T-cell (primary cell): Measurements from ENCODE around the gene TMCO4. TPM values are rescaled to one million over a fixed set of nuclear protein-coding genes. Genes with fewer than 3 reads are reported as not detected.

Experiments used
- ATAC-seq, 4 experiments: fragments of 200-7000 bp in 3 of 4; fragments of 150-1000 bp in 1 of 4; cut with Tn5 transposase; replicated peaks in 1 of 4; 1 replicate in 3 of 4; 2 replicates in 1 of 4; pipeline ENCODE4 v1.10.0; 2021; ENCODE audit warnings: moderate library complexity in 3 of 4, mild to moderate bottlenecking in 2 of 4, moderate number of reproducible peaks in 1 of 4
- CTCF ChIA-PET, 2 donors: fragments of 300-600 bp; sonication (Branson Sonifier 250); formaldehyde crosslinking; loops; one replicate each; lab custom pipeline; 2022; ENCODE audit warnings: antibody characterized with exemption in 2 of 2; lab: Charles Lee
- POLR2A ChIA-PET, 2 donors: fragments of 300-600 bp; sonication (Branson Sonifier 250); formaldehyde crosslinking; loops; one replicate each; lab custom pipeline; 2022; ENCODE audit warnings: antibody characterized with exemption in 2 of 2; lab: Charles Lee
- DNase-seq, 35 experiments: peaks; one replicate each; pipeline versions ENCODE4 v3.0.0 to v3.0.0-alpha.2; 2013 to 2023
- H3K27ac ChIP-seq: one replicate; pipeline ENCODE4 v1.5.1; 2013; ENCODE audit warnings: low read length
- H3K27me3 ChIP-seq, 2 experiments: replicated peaks in 1 of 2; 1 replicate in 1 of 2; 2 replicates in 1 of 2; pipeline versions ENCODE4 v1.6.1 to v1.7.0; 2013; ENCODE audit warnings: low read length in 1 of 2, mixed read lengths in 1 of 2; ENCODE audit not compliant: control insufficient read depth in 2 of 2, insufficient read depth in 2 of 2; ENCODE audit errors: extremely low read depth in 1 of 2
- H3K36me3 ChIP-seq, 2 donors: 1 replicate in 1 of 2; 2 replicates in 1 of 2; pipeline versions ENCODE4 v1.6.1 to v1.7.0; 2013; ENCODE audit warnings: low read length in 1 of 2; ENCODE audit not compliant: control insufficient read depth in 2 of 2, insufficient read depth in 1 of 2; ENCODE audit errors: extremely low read depth in 1 of 2
- H3K4me1 ChIP-seq, 2 experiments: 1 replicate in 1 of 2; 2 replicates in 1 of 2; pipeline versions ENCODE4 v1.6.1 to v1.7.0; 2013; ENCODE audit warnings: low read length in 2 of 2, mixed read lengths in 1 of 2; ENCODE audit not compliant: insufficient read depth in 2 of 2, control insufficient read depth in 1 of 2; ENCODE audit errors: extremely low read depth in 1 of 2
- H3K4me3 ChIP-seq, 2 donors: 1 replicate in 1 of 2; 2 replicates in 1 of 2; pipeline versions ENCODE4 v1.5.1 to v1.7.0; 2013; ENCODE audit warnings: mild to moderate bottlenecking in 2 of 2, low read length in 1 of 2, moderate library complexity in 1 of 2; ENCODE audit not compliant: control insufficient read depth in 1 of 2; ENCODE audit errors: extremely low read depth in 1 of 2
- H3K9me3 ChIP-seq: 2 replicates; pipeline ENCODE4 v1.7.0; 2013
- H3K27ac Mint-ChIP-seq, 2 donors: one replicate each; pipeline ENCODE4 v1.8.0; 2020 to 2021; ENCODE audit warnings: mild to moderate bottlenecking in 2 of 2, mixed read lengths in 2 of 2
- H3K27me3 Mint-ChIP-seq, 2 donors: one replicate each; pipeline ENCODE4 v1.8.0; 2021 to 2022; ENCODE audit warnings: mixed read lengths in 2 of 2
- H3K36me3 Mint-ChIP-seq: one replicate; pipeline ENCODE4 v1.8.0; 2021; ENCODE audit warnings: mixed read lengths
- H3K4me1 Mint-ChIP-seq, 3 donors: one replicate each; pipeline ENCODE4 v1.8.0; 2020 to 2022; ENCODE audit warnings: mixed read lengths in 3 of 3, mild to moderate bottlenecking in 1 of 3
- H3K4me3 Mint-ChIP-seq, 3 donors: one replicate each; pipeline ENCODE4 v1.8.0; 2020 to 2022; ENCODE audit warnings: mild to moderate bottlenecking in 3 of 3, mixed read lengths in 3 of 3, moderate library complexity in 3 of 3
- H3K9me3 Mint-ChIP-seq, 3 donors: one replicate each; pipeline ENCODE4 v1.8.0; 2020 to 2022; ENCODE audit warnings: mixed read lengths in 3 of 3
- WGBS: methylation state at CpG from one replicate; pipeline ENCODE4 v1.1.5; 2013; ENCODE audit warnings: missing lambda C conversion rate; ENCODE audit not compliant: insufficient coverage; 5-methylcytosine and 5-hydroxymethylcytosine counted together
- total RNA-seq, 35 experiments: library from RNA in 6 of 35; stranded (reverse) in 6 of 35; fragments of 120-200 nt in 1 of 35; gene quantifications; one replicate each; pipeline versions ENCODE4 v1.2.1 to v1.2.4 and lab custom pipeline; 2013 to 2026

TMCO4 gene
- total RNA-seq, 5 donors from 2014 or later (not counting 1 experiment from before 2014, with no cell fraction given) = 17.2 to 29.2 (median 22.3) TPM

DNA sequence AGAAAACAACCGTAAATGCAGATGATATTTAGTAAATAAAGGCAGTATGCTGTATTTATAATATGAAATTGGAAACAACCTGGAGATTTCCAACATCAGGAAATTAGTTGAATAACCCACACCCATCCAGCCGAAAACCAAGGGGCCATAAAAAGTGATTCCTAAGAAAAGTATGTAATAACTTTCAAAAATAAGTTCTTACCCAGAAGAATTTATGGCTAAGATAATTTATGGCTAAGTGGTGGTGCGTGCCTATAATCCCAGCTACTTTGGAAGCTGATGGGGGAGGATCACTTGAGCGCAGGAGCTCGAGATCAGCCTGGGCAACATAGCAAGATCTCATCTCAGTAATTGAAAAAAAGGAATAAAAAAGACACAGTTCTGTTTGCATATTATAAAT, 43.2 kb downstream of the TMCO4 start:
- no peaks in the 10 kb centered on the region for H3K9me3 ChIP-seq
- POLR2A ChIA-PET = no interaction called here
- no CpG with 5 or more reads among the region's 5 CpGs for WGBS
- H3K4me1 Mint-ChIP-seq = no peaks in the 10 kb centered on the region
- H3K4me1 ChIP-seq = no peaks in the 10 kb centered on the region
- no peaks in the 10 kb centered on the region for H3K27me3 Mint-ChIP-seq
- peaks cover 49% of the 10 kb centered on the region for H3K36me3 Mint-ChIP-seq
- no peak overlapping the region for H3K27ac ChIP-seq
- CTCF ChIA-PET = no interaction called here
- ATAC-seq (no peak), DNase-seq (no peak)
- no peak overlapping the region for H3K4me3 Mint-ChIP-seq
- no peaks in the 10 kb centered on the region for H3K27me3 ChIP-seq
- no peaks in the 10 kb centered on the region for H3K9me3 Mint-ChIP-seq
- H3K27ac Mint-ChIP-seq = no peak overlapping the region
- H3K36me3 ChIP-seq = peaks cover 0 to 24% of the 10 kb centered on the region in 2 donors
- no peak overlapping the region for H3K4me3 ChIP-seq

DNA sequence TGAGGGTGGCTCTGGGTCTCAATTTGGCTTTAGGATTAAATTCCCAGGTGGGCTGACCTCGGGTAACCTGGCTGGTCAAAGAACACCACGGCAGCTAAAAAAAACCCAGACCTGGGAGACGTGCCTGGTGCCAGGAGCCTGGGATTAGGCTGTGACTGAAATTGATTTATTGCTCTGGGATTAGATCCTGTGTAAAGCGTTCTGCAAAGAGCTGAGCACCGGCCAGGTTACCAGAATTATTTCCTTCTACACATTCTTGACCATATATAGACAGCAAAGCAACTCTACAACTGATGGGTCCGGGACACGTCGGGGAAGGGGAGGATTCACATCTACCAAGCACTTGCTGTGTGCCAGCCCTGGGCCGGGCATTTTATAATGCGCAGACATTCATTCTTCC, 45.2 kb downstream of the TMCO4 start:
- no peaks in the 10 kb centered on the region for H3K27me3 ChIP-seq
- Mint-ChIP-seq H3K36me3 (peaks cover 66% of the 10 kb centered on the region), H3K4me3 (no peak overlapping the region), H3K4me1 (no peaks in the 10 kb centered on the region), H3K27ac (no peak overlapping the region), H3K27me3 (no peaks in the 10 kb centered on the region), H3K9me3 (no peaks in the 10 kb centered on the region)
- no peaks in the 10 kb centered on the region for H3K9me3 ChIP-seq
- ChIA-PET POLR2A (no interaction called here), CTCF (interaction anchor here in 1 of 2 donors (0.5 kb wide), 1 partner anchor 369 kb away, joined by 3 read pairs; no protein-coding TSS in a partner anchor)
- H3K4me1 ChIP-seq = no peaks in the 10 kb centered on the region
- no peak for ATAC-seq
- peaks cover 0 to 43% of the 10 kb centered on the region in 2 donors for H3K36me3 ChIP-seq
- no peak overlapping the region for H3K27ac ChIP-seq
- DNase-seq = no peak
- WGBS = 94% methylated on average over 5 of the region's 10 CpGs
- H3K4me3 ChIP-seq = no peak overlapping the region

DNA sequence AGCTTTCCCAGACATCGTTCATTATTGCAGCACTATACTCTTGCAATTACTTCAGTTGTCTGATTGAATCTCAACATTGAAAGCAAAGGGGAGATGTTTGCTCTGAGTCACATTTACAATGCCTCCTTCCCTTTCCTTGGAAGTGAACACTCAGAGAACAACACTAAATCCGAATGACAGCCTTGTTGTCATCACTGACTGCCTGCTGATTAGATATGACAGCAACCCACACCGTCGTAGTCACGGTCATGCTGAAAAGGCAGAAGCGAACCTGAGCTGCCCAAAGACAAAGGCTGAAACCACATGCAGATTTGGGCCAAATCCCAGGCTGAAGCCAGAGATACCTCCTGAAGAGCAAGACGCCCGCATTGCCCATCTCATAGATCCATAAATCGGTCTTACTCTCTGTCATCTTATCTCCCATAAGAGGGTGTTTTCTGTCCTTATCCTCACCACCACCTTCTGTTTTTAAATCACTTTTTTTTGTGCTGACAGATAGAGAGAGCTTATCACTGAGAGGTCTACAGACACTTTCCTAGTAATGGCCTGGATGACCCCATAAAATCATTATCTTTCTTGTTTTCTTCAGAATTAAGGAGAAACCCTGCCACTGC, 47.5 kb downstream of the TMCO4 start:
- H3K27ac Mint-ChIP-seq = no peak overlapping the region

DNA sequence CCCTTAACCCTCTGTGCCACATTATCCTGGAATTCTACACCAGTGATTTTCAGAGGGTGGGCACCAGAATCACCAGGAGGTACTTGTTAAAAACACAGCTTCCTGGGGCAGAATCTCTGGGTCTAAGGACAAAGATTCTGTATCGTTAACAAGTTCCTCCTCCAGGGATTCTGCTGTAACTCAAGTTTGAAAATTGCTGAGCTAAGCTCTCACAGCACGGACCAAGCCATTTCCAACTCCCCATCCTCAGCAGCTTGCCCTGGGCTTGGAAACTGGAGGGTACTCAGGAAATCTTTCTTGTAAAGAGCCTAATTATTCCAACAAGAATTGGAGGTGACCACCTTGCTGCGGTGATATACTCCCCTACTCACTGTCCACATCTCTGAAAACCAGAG, 48.8 kb downstream of the TMCO4 start:
- Mint-ChIP-seq H3K9me3 (no peaks in the 10 kb centered on the region), H3K36me3 (peaks cover 64% of the 10 kb centered on the region), H3K4me1 (no peaks in the 10 kb centered on the region), H3K27ac (no peak overlapping the region), H3K4me3 (no peak overlapping the region), H3K27me3 (no peaks in the 10 kb centered on the region)
- H3K4me1 ChIP-seq = no peaks in the 10 kb centered on the region
- no peak overlapping the region for H3K4me3 ChIP-seq
- H3K36me3 ChIP-seq = peaks cover 3 to 59% of the 10 kb centered on the region in 2 donors
- ChIA-PET CTCF (no interaction called here), POLR2A (no interaction called here)
- H3K9me3 ChIP-seq = no peaks in the 10 kb centered on the region
- H3K27ac ChIP-seq = no peak overlapping the region
- ATAC-seq (no peak), DNase-seq (no peak)
- 100% methylated on average over 1 of the region's 3 CpGs for WGBS
- H3K27me3 ChIP-seq = no peaks in the 10 kb centered on the region

More for the DNA sequence above, 47.5 kb downstream of the TMCO4 start:
- Histone ChIP-seq H3K9me3 (no peaks in the 10 kb centered on the region), H3K4me3 (no peak overlapping the region), H3K4me1 (no peaks in the 10 kb centered on the region), H3K36me3 (peaks cover 0 to 51% of the 10 kb centered on the region in 2 donors), H3K27ac (no peak overlapping the region), H3K27me3 (no peaks in the 10 kb centered on the region)
- H3K27me3 Mint-ChIP-seq = no peaks in the 10 kb centered on the region
- CTCF ChIA-PET = no interaction called here
- POLR2A ChIA-PET = no interaction called here
- H3K9me3 Mint-ChIP-seq = no peaks in the 10 kb centered on the region
- peaks cover 62% of the 10 kb centered on the region for H3K36me3 Mint-ChIP-seq
- DNase-seq (no peak), ATAC-seq (no peak)
- H3K4me3 Mint-ChIP-seq = no peak overlapping the region
- 100% methylated on average over 5 of the region's 9 CpGs for WGBS
- H3K4me1 Mint-ChIP-seq = no peaks in the 10 kb centered on the region

DNA sequence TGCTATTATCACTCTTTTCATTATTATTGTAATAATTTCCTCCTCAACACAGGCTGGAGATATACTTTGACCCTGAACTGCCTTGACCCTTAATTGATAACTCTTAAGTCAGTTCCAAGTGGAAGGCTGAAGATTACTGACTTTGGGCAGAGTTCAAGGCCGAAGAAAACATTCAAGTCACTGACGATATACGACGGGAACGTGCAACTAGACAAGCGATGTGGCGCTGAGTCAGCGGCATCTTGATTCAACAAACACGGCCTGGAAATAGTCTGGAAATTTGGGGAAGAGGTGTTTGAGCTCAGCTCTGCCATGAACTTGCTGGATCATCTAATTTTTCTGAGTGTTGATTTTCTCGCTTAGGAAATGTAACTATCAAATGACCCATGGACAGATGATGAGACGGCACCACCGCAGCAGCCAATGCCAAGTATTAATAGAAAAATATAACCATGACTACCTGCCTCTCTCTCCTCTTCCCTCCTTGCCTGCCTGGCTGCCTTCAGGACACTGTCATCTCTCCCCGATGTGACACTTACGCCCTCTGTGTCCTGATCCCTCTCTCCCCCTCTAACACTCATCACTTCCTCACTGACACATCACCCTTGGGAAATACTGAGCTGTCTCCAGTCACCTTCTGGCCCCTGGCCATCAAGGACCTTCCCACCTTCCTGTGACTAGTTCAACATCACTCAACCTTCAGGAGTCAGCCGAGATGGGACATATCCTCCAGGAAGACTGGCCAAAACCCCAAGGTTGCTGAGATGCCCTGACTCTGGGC, 49.4 kb downstream of the TMCO4 start:
- ChIA-PET POLR2A (no interaction called here), CTCF (interaction anchor here in 1 of 2 donors (1.1 kb wide), 1 partner anchor 35 kb away, joined by 3 read pairs; no protein-coding TSS in a partner anchor)
- Mint-ChIP-seq H3K27ac (no peak overlapping the region), H3K9me3 (no peaks in the 10 kb centered on the region), H3K36me3 (peaks cover 65% of the 10 kb centered on the region), H3K27me3 (no peaks in the 10 kb centered on the region), H3K4me3 (no peak overlapping the region), H3K4me1 (no peaks in the 10 kb centered on the region)
- no peak for ATAC-seq
- DNase-seq = no peak
- H3K4me3 ChIP-seq = no peak overlapping the region
- H3K4me1 ChIP-seq = no peaks in the 10 kb centered on the region
- H3K36me3 ChIP-seq = peaks cover 3 to 59% of the 10 kb centered on the region in 2 donors
- WGBS = 97% methylated on average over 12 of the region's 15 CpGs
- no peaks in the 10 kb centered on the region for H3K9me3 ChIP-seq
- no peak overlapping the region for H3K27ac ChIP-seq
- no peaks in the 10 kb centered on the region for H3K27me3 ChIP-seq

DNA sequence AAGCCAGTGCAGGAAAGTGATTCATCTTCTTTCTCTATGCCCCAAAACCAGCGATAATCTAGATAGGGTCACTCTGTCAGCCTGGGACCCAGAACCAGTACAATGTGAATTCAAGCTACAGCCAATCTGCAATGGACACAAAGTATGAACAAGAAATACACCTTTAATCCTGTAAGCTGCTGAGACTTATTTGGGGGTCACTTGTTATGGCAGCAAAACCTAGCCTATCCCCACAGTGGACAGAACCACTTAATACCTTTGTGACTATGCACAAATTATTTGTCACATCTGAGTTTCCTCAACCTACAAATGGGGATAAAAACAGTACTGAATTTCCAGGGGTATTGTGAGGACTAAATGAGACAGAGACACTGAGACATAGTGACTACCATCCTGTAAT, 50.0 kb downstream of the TMCO4 start:
- CTCF ChIA-PET = interaction anchor here in 1 of 2 donors (1.1 kb wide), 1 partner anchor 34 kb away, joined by 3 read pairs; no protein-coding TSS in a partner anchor
- Histone ChIP-seq H3K27me3 (no peaks in the 10 kb centered on the region), H3K27ac (no peak overlapping the region), H3K9me3 (no peaks in the 10 kb centered on the region), H3K4me3 (no peak overlapping the region), H3K4me1 (no peaks in the 10 kb centered on the region), H3K36me3 (peaks cover 3 to 56% of the 10 kb centered on the region in 2 donors)
- H3K9me3 Mint-ChIP-seq = no peaks in the 10 kb centered on the region
- no peak overlapping the region for H3K27ac Mint-ChIP-seq
- DNase-seq = no peak
- no peak for ATAC-seq
- WGBS = 100% methylated on average over 1 of the region's 1 CpG
- POLR2A ChIA-PET = interaction anchor here in 1 of 2 donors (1.0 kb wide), 1 partner anchor 9 kb away, joined by 3 read pairs; no protein-coding TSS in a partner anchor
- H3K4me3 Mint-ChIP-seq = no peak overlapping the region
- no peaks in the 10 kb centered on the region for H3K4me1 Mint-ChIP-seq
- H3K27me3 Mint-ChIP-seq = no peaks in the 10 kb centered on the region
- H3K36me3 Mint-ChIP-seq = peaks cover 68% of the 10 kb centered on the region
